Urinary bladder (tissue), 4 donors: ENCODE results near the gene SLC38A6. TPM values are rescaled to one million over a fixed set of nuclear protein-coding genes. Genes with fewer than 3 reads are reported as not detected.

ENCODE experiments used
- DNase-seq: peaks from one replicate; pipeline ENCODE4 v3.0.0-alpha.2; 2015; ENCODE audit errors: extremely low spot score
- H3K27ac ChIP-seq: one replicate; pipeline ENCODE4 v1.5.1; 2013; ENCODE audit warnings: low read depth, mild to moderate bottlenecking, moderate library complexity
- H3K36me3 ChIP-seq: one replicate; pipeline ENCODE4 v1.6.1; 2013; ENCODE audit warnings: mild to moderate bottlenecking, moderate library complexity; ENCODE audit not compliant: insufficient read depth
- H3K4me1 ChIP-seq: one replicate; pipeline ENCODE4 v1.6.1; 2013; ENCODE audit warnings: mild to moderate bottlenecking, moderate library complexity; ENCODE audit not compliant: insufficient read depth
- H3K4me3 ChIP-seq: one replicate; pipeline ENCODE4 v1.5.1; 2013; ENCODE audit warnings: low read depth, low read length
- WGBS: extraction: QIAGEN DNeasy Blood & Tissue Kit; methylation state at CpG from one replicate; pipeline ENCODE4 v1.1.7; 2013; 5-methylcytosine and 5-hydroxymethylcytosine counted together
- polyA plus RNA-seq: library from polyadenylated mRNA; stranded (reverse); fragments of 200-250 nt; gene quantifications from one replicate; pipeline ENCODE4 v1.2.3, GENCODE V29; 2013
- total RNA-seq: library from RNA; depleted of rRNA; stranded (reverse); fragments of >200 nt; gene quantifications from one replicate; pipeline ENCODE4 v1.2.3, GENCODE V29; 2014
- donor health status: healthy with polysubstance abuse.
- donor health status: healthy.

The SLC38A6 gene
- total and polyA plus RNA-seq, 2 donors: 7.1 to 59.5 TPM

- Histone ChIP-seq H3K4me3 (no peak overlapping the region), H3K36me3 (no peaks in the 10 kb centered on the region), H3K27ac (no peak overlapping the region), H3K4me1 (no peaks in the 10 kb centered on the region)
- no peak for DNase-seq
- 96% methylated on average over 2 of the region's 2 CpGs for WGBS
These were observed 18.5 kb downstream of the SLC38A6 start for GRCh38 chr14:60999536-60999935.

- no peak overlapping the region for H3K4me3 ChIP-seq
- H3K4me1 ChIP-seq: no peaks in the 10 kb centered on the region
- H3K27ac ChIP-seq: no peak overlapping the region
- DNase-seq: no peak
- no peaks in the 10 kb centered on the region for H3K36me3 ChIP-seq
- WGBS: 97% methylated on average over 1 of the region's 1 CpG
These were observed 22.5 kb downstream of the SLC38A6 start for GRCh38 chr14:61003571-61003970.

- no peaks in the 10 kb centered on the region for H3K36me3 ChIP-seq
- no peak overlapping the region for H3K4me3 ChIP-seq
- DNase-seq: no peak
- H3K4me1 ChIP-seq: no peaks in the 10 kb centered on the region
- WGBS: 80% methylated on average over 1 of the region's 1 CpG
- H3K27ac ChIP-seq: no peak overlapping the region
These were observed 38.5 kb downstream of the SLC38A6 start for GRCh38 chr14:61019537-61019936.

GRCh38 chr14:61025251-61026223, 44.5 kb downstream of the SLC38A6 start:
- no peak overlapping the region for H3K27ac ChIP-seq
- no peak overlapping the region for H3K4me3 ChIP-seq
- WGBS: 50% methylated on average over 7 of the region's 7 CpGs
- DNase-seq: peak; percentile 32
- H3K4me1 ChIP-seq: no peaks in the 10 kb centered on the region
- H3K36me3 ChIP-seq: no peaks in the 10 kb centered on the region

- no peak for DNase-seq
- WGBS: 91% methylated on average over 2 of the region's 2 CpGs
- H3K4me1 ChIP-seq: no peaks in the 10 kb centered on the region
- H3K4me3 ChIP-seq: no peak overlapping the region
- no peaks in the 10 kb centered on the region for H3K36me3 ChIP-seq
- H3K27ac ChIP-seq: no peak overlapping the region
These were observed 45.5 kb downstream of the SLC38A6 start for GRCh38 chr14:61026526-61026925.

- H3K4me3 ChIP-seq: no peak overlapping the region
- no peak for DNase-seq
- H3K4me1 ChIP-seq: no peaks in the 10 kb centered on the region
- H3K36me3 ChIP-seq: no peaks in the 10 kb centered on the region
- H3K27ac ChIP-seq: no peak overlapping the region
These were observed 50.0 kb downstream of the SLC38A6 start for GRCh38 chr14:61031026-61031425.

GRCh38 chr14:61033054-61033453, 52.0 kb downstream of the SLC38A6 start:
- Histone ChIP-seq H3K36me3 (no peaks in the 10 kb centered on the region), H3K27ac (no peak overlapping the region), H3K4me3 (no peak overlapping the region), H3K4me1 (no peaks in the 10 kb centered on the region)
- WGBS: 64% methylated on average over 3 of the region's 3 CpGs
- no peak for DNase-seq

- Histone ChIP-seq H3K27ac (no peak overlapping the region), H3K4me1 (no peaks in the 10 kb centered on the region), H3K4me3 (no peak overlapping the region), H3K36me3 (no peaks in the 10 kb centered on the region)
- no peak for DNase-seq
These were observed 52.8 kb downstream of the SLC38A6 start for GRCh38 chr14:61033855-61034254.

- H3K36me3 ChIP-seq: no peaks in the 10 kb centered on the region
- DNase-seq: no peak
- no peaks in the 10 kb centered on the region for H3K4me1 ChIP-seq
- H3K4me3 ChIP-seq: no peak overlapping the region
- WGBS: 80% methylated on average over 4 of the region's 4 CpGs
- H3K27ac ChIP-seq: no peak overlapping the region
These were observed 53.5 kb downstream of the SLC38A6 start for GRCh38 chr14:61034416-61035120.

GRCh38 chr14:61037215-61037614, 56.2 kb downstream of the SLC38A6 start:
- WGBS: 60% methylated on average over 3 of the region's 3 CpGs

GRCh38 chr14:61041704-61042103, 60.7 kb downstream of the SLC38A6 start:
- no peak for DNase-seq
- H3K27ac ChIP-seq: no peak overlapping the region
- WGBS: 76% methylated on average over 3 of the region's 3 CpGs
- no peaks in the 10 kb centered on the region for H3K36me3 ChIP-seq
- H3K4me3 ChIP-seq: no peak overlapping the region
- no peaks in the 10 kb centered on the region for H3K4me1 ChIP-seq

More at GRCh38 chr14:61037215-61037614, 56.2 kb downstream of the SLC38A6 start:
- no peaks in the 10 kb centered on the region for H3K4me1 ChIP-seq
- DNase-seq: no peak
- H3K36me3 ChIP-seq: no peaks in the 10 kb centered on the region
- H3K4me3 ChIP-seq: no peak overlapping the region
- no peak overlapping the region for H3K27ac ChIP-seq

- H3K4me3 ChIP-seq: no peak overlapping the region
- DNase-seq: no peak
- no peak overlapping the region for H3K27ac ChIP-seq
- H3K4me1 ChIP-seq: no peaks in the 10 kb centered on the region
- H3K36me3 ChIP-seq: no peaks in the 10 kb centered on the region
These were observed 61.2 kb downstream of the SLC38A6 start for GRCh38 chr14:61042220-61042619.

GRCh38 chr14:61043506-61043905, 62.5 kb downstream of the SLC38A6 start:
- WGBS: 90% methylated on average over 1 of the region's 1 CpG
- Histone ChIP-seq H3K4me3 (no peak overlapping the region), H3K27ac (no peak overlapping the region), H3K36me3 (no peaks in the 10 kb centered on the region), H3K4me1 (no peaks in the 10 kb centered on the region)
- DNase-seq: no peak

- no peak for DNase-seq
- Histone ChIP-seq H3K36me3 (no peaks in the 10 kb centered on the region), H3K4me3 (no peak overlapping the region), H3K4me1 (no peaks in the 10 kb centered on the region), H3K27ac (no peak overlapping the region)
These were observed 66.0 kb downstream of the SLC38A6 start for GRCh38 chr14:61047021-61047420.
